ENCODE results near the gene CFC1. TPM values are rescaled to one million over a fixed set of nuclear protein-coding genes. Genes with fewer than 3 reads are reported as not detected.
A peak's percentile ranks its signal among the peaks of the same experiment; 100 is the strongest.
"Not testable (repeated sequence)": the region's sequence is repeated elsewhere in the genome, so short reads cannot be mapped to it uniquely, and the experiment has no call there.

CFC1 gene
- total and polyA plus RNA-seq, 4 donors, result not detected

DNA sequence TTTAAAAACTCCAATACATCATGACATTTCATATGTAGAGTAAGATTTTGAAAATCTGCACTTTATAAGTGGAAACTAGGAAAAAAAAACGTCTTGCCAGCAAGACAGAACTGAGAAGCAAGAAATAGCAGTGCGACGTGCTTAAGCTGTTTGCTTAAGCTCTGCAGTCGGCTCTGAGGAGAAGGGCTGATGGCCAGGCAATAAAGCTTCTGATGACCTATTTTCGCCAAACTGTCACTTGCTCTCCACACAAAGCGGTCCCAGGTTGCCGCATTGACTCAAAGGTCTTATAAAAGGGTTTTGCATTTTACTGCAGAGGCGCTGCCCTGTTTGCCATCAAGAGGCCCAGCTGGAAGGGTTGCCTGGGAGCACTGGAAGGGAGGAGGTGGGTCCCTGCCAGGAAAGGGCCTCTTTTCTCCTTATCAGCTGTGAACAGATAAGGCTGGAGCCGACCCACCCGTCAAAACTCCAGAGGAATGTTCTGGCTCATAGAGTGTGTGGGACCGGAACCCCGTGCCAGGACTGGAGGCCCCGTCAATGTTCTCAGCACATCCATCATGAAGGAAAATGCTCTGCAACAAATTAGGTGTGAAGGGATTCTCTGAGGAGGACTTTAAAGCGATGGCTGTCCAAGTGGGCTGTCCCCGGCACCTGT lies 2.4 kb upstream of the CFC1 start:
- H3K9me3 ChIP-seq (ENCODE audit: control insufficient read depth in 4 of 4, low read length in 3 of 4); H3K4me3 ChIP-seq (ENCODE audit: low read depth in 1 of 3, low read length in 3 of 3); H3K36me3 ChIP-seq (ENCODE audit: control insufficient read depth in 4 of 4, insufficient read depth in 3 of 4, low read depth in 1 of 4, low read length in 3 of 4); H3K9ac ChIP-seq (ENCODE audit: low read depth in 1 of 2, low read length in 2 of 2); H3K4me1 ChIP-seq (ENCODE audit: control insufficient read depth in 4 of 4, insufficient read depth in 4 of 4, low read length in 3 of 4); DNase-seq (ENCODE audit: low spot score); H3K27ac ChIP-seq (ENCODE audit: low read depth in 1 of 2, low read length in 2 of 2); H3K27me3 ChIP-seq (ENCODE audit: control insufficient read depth in 4 of 4, insufficient read depth in 4 of 4, low read length in 3 of 4): not testable (repeated sequence)
- 20% methylated on average over 5 of the region's 15 CpGs for WGBS

DNA sequence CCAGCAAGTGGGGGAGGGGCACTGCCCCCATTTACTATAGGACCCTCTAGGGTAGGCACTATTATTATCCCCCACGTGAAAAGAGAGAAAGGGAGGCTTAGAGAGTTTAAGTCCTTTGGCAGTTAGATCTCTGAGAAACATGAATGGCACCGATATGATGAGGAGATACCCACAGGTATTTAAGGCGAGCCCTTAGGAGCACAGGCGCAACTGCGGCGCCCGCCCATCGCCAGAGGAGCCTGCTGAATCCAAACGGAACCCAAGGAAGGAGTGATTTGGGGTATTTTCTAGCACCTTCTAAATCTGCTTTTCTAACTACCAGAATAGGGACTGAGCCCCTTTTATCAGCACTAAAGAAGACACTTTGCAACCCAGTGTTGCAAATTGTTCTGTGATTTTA lies 551 bp upstream of the CFC1 start:
- not testable (repeated sequence) for H3K36me3 ChIP-seq (ENCODE audit: control insufficient read depth in 4 of 4, insufficient read depth in 3 of 4, low read depth in 1 of 4, low read length in 3 of 4); H3K27me3 ChIP-seq (ENCODE audit: control insufficient read depth in 4 of 4, insufficient read depth in 4 of 4, low read length in 3 of 4); H3K4me1 ChIP-seq (ENCODE audit: control insufficient read depth in 4 of 4, insufficient read depth in 4 of 4, low read length in 3 of 4); H3K9ac ChIP-seq (ENCODE audit: low read depth in 1 of 2, low read length in 2 of 2); DNase-seq (ENCODE audit: low spot score); H3K27ac ChIP-seq (ENCODE audit: low read depth in 1 of 2, low read length in 2 of 2); H3K4me3 ChIP-seq (ENCODE audit: low read depth in 1 of 3, low read length in 3 of 3); H3K9me3 ChIP-seq (ENCODE audit: control insufficient read depth in 4 of 4, low read length in 3 of 4)
- WGBS, result 80% methylated on average over 8 of the region's 9 CpGs

DNA sequence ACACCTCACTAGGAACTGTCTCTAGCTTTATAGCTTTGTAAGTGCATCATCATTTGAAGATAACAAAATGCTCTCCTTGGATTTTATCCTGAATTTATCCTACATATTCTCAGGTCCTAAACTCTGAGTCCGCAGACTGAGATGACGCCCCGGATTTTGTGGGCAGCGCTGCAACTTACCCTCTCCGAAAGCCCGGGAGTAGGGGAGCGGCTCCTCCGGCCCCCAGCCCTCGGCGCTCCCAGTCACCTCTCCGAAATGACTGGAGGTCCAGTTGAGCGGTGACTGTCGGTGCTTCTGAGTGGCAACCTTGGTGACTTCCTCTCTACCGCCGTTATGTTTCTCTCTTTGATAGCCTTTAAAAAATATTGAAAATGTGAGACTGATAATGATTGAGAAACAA lies 912 bp downstream of the CFC1 start:
- H3K4me1 ChIP-seq (ENCODE audit: control insufficient read depth in 4 of 4, insufficient read depth in 4 of 4, low read length in 3 of 4); H3K27ac ChIP-seq (ENCODE audit: low read depth in 1 of 2, low read length in 2 of 2); H3K9me3 ChIP-seq (ENCODE audit: control insufficient read depth in 4 of 4, low read length in 3 of 4); DNase-seq (ENCODE audit: low spot score); H3K9ac ChIP-seq (ENCODE audit: low read depth in 1 of 2, low read length in 2 of 2); H3K27me3 ChIP-seq (ENCODE audit: control insufficient read depth in 4 of 4, insufficient read depth in 4 of 4, low read length in 3 of 4); H3K36me3 ChIP-seq (ENCODE audit: control insufficient read depth in 4 of 4, insufficient read depth in 3 of 4, low read depth in 1 of 4, low read length in 3 of 4); H3K4me3 ChIP-seq (ENCODE audit: low read depth in 1 of 3, low read length in 3 of 3): not testable (repeated sequence)
- WGBS, result 14% methylated on average over 13 of the region's 15 CpGs

DNA sequence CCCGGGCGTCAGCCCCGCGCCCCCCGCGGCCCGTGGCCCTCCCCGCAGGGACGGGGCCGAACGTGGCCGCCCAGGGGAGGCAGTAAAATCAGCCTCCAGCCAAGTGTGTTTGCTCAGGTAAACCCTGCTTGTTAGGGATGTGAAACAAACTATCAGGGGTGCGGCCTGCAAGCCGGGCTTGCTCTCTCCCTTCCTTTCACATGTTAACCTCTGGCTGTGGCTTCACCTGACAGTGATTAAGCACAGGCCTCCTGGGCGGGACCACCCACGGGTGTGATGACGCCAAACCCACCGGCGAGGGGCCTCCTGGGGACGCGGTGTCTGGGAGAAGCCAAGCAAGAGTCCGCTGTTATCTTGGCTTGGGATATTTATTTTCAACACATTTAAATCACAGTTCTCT lies 1.4 kb downstream of the CFC1 start:
- not testable (repeated sequence) for H3K36me3 ChIP-seq (ENCODE audit: control insufficient read depth in 4 of 4, insufficient read depth in 3 of 4, low read depth in 1 of 4, low read length in 3 of 4); H3K27ac ChIP-seq (ENCODE audit: low read depth in 1 of 2, low read length in 2 of 2); H3K9ac ChIP-seq (ENCODE audit: low read depth in 1 of 2, low read length in 2 of 2)

DNA sequence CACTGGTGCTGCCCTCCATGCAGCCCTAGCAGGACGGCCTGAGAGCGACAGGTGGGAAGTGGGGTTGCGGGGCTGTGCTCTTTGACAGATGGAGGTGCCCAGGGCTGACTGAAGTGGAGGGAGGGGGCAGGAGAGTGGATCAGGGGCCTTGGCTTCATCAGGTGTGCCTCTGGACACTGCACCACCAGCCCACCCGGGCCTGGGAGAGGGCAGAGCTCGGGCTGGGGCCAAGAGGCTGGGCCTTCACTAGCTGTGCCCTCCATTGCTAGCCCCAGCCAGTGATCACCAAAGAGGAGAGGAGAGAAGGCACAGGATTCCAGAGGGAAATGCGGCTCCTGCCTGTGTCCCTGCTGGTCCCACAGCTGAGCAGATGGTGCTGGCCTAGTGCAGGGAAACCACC lies 2.6 kb downstream of the CFC1 start:
- not testable (repeated sequence) for H3K36me3 ChIP-seq (ENCODE audit: control insufficient read depth in 4 of 4, insufficient read depth in 3 of 4, low read depth in 1 of 4, low read length in 3 of 4); DNase-seq (ENCODE audit: low spot score); H3K4me3 ChIP-seq (ENCODE audit: low read depth in 1 of 3, low read length in 3 of 3); H3K9me3 ChIP-seq (ENCODE audit: control insufficient read depth in 4 of 4, low read length in 3 of 4); H3K9ac ChIP-seq (ENCODE audit: low read depth in 1 of 2, low read length in 2 of 2); H3K4me1 ChIP-seq (ENCODE audit: control insufficient read depth in 4 of 4, insufficient read depth in 4 of 4, low read length in 3 of 4); H3K27me3 ChIP-seq (ENCODE audit: control insufficient read depth in 4 of 4, insufficient read depth in 4 of 4, low read length in 3 of 4); H3K27ac ChIP-seq (ENCODE audit: low read depth in 1 of 2, low read length in 2 of 2)
- WGBS, result 58% methylated on average over 2 of the region's 6 CpGs

More for the DNA sequence above, 1.4 kb downstream of the CFC1 start:
- H3K4me3 ChIP-seq (ENCODE audit: low read depth in 1 of 3, low read length in 3 of 3); DNase-seq (ENCODE audit: low spot score); H3K27me3 ChIP-seq (ENCODE audit: control insufficient read depth in 4 of 4, insufficient read depth in 4 of 4, low read length in 3 of 4); H3K4me1 ChIP-seq (ENCODE audit: control insufficient read depth in 4 of 4, insufficient read depth in 4 of 4, low read length in 3 of 4); H3K9me3 ChIP-seq (ENCODE audit: control insufficient read depth in 4 of 4, low read length in 3 of 4): not testable (repeated sequence)
- WGBS, result no CpG with 5 or more reads among the region's 22 CpGs

DNA sequence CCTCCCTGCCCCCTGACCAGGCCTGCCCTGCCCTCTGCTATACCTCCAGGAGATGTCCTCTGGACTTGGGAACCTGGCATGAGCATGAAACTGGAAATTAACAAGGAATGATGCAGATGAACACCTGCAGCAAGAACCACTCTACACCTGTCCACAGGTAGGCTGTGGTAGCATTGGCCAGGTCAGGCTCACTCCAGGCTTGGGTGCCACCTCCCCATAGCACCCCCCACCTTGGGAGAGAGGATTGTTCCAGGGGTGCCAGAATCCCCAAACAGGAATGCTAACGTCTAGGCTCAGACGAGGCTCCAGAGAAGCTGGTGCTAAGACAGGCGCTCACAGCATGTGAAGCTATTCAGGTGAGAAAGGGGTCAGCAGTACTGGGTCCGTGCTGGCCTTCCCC lies 5.4 kb downstream of the CFC1 start:
- not testable (repeated sequence) for H3K27me3 ChIP-seq (ENCODE audit: control insufficient read depth in 4 of 4, insufficient read depth in 4 of 4, low read length in 3 of 4); H3K9ac ChIP-seq (ENCODE audit: low read depth in 1 of 2, low read length in 2 of 2); H3K4me3 ChIP-seq (ENCODE audit: low read depth in 1 of 3, low read length in 3 of 3); H3K4me1 ChIP-seq (ENCODE audit: control insufficient read depth in 4 of 4, insufficient read depth in 4 of 4, low read length in 3 of 4); H3K9me3 ChIP-seq (ENCODE audit: control insufficient read depth in 4 of 4, low read length in 3 of 4); H3K27ac ChIP-seq (ENCODE audit: low read depth in 1 of 2, low read length in 2 of 2); H3K36me3 ChIP-seq (ENCODE audit: control insufficient read depth in 4 of 4, insufficient read depth in 3 of 4, low read depth in 1 of 4, low read length in 3 of 4)
- 76% methylated on average over 2 of the region's 4 CpGs for WGBS
- DNase-seq (ENCODE audit: low spot score), result peak; percentile 17

DNA sequence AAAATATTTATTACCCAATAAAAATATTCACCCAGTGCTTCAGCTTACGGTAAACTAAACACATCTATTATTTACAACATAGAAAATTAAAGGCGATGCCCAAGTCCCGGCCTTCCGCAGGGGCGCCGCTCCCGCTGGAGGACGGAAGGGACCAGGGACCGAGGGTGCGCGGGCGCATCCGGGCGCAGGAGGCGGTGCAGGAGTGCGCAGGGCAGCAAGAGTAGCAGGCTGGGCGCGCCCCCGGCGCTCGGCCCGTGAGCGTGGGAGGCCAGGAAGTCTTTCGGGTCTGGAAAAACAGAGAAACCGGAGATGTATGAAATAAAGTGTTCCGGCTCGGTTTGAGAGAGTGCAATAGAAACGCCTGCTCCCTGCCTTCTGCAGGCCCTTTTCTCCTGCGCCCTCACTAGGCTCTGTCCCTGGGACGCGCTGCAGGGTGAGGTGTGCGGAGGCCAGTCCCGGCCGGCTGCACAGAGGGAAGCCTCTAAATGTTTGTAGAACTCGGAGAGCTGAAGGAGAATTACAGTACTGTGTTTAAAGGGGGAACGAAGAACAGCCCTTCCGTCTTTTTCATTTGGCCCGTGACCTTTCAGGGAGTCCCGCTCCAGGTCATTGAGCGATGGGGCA lies 6.5 kb downstream of the CFC1 start:
- not testable (repeated sequence) for H3K27me3 ChIP-seq (ENCODE audit: control insufficient read depth in 4 of 4, insufficient read depth in 4 of 4, low read length in 3 of 4); H3K36me3 ChIP-seq (ENCODE audit: control insufficient read depth in 4 of 4, insufficient read depth in 3 of 4, low read depth in 1 of 4, low read length in 3 of 4); H3K27ac ChIP-seq (ENCODE audit: low read depth in 1 of 2, low read length in 2 of 2); DNase-seq (ENCODE audit: low spot score); H3K4me1 ChIP-seq (ENCODE audit: control insufficient read depth in 4 of 4, insufficient read depth in 4 of 4, low read length in 3 of 4); H3K9ac ChIP-seq (ENCODE audit: low read depth in 1 of 2, low read length in 2 of 2); H3K4me3 ChIP-seq (ENCODE audit: low read depth in 1 of 3, low read length in 3 of 3); H3K9me3 ChIP-seq (ENCODE audit: control insufficient read depth in 4 of 4, low read length in 3 of 4)
- WGBS, result 30% methylated on average over 8 of the region's 40 CpGs

DNA sequence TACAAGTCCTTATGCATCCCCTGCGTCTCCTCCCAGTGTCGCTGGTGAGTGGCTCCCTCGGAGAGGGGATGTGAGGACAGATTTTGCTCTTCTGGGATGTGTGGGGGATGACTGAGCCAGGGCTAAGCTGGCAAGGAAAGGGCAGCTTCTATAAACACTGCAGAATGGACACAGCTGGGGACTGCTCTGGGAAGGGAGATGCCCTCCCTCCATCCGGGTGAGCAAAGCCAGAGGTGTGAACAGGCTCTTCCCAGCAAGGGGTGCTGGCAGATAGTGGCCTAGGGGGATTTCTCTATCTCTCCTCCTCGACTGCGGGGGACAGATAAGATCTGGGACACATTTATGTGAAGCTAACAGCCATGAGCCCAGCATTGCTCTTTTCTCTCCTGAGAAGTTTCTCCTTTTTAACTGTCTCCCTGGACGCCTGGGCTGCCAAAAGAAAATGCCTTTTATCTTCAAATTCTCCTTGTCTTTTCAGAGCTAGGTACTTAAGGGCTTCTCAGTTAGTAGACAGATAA lies 8.5 kb downstream of the CFC1 start:
- H3K36me3 ChIP-seq (ENCODE audit: control insufficient read depth in 4 of 4, insufficient read depth in 3 of 4, low read depth in 1 of 4, low read length in 3 of 4); DNase-seq (ENCODE audit: low spot score); H3K9ac ChIP-seq (ENCODE audit: low read depth in 1 of 2, low read length in 2 of 2); H3K4me3 ChIP-seq (ENCODE audit: low read depth in 1 of 3, low read length in 3 of 3); H3K4me1 ChIP-seq (ENCODE audit: control insufficient read depth in 4 of 4, insufficient read depth in 4 of 4, low read length in 3 of 4); H3K9me3 ChIP-seq (ENCODE audit: control insufficient read depth in 4 of 4, low read length in 3 of 4); H3K27ac ChIP-seq (ENCODE audit: low read depth in 1 of 2, low read length in 2 of 2); H3K27me3 ChIP-seq (ENCODE audit: control insufficient read depth in 4 of 4, insufficient read depth in 4 of 4, low read length in 3 of 4): not testable (repeated sequence)
- 23% methylated on average over 5 of the region's 7 CpGs for WGBS
